ENCODE measurements around the gene EXOSC5. TPM values are rescaled to one million over a fixed set of nuclear protein-coding genes. Genes with fewer than 3 reads are reported as not detected.

Gene EXOSC5
- total and polyA plus RNA-seq, 9 of the 15 experiments (the other 6 are each of a cell fraction or from before 2014, with no cell fraction given) = 10.9 to 75.5 (median 37.8) TPM

DNA sequence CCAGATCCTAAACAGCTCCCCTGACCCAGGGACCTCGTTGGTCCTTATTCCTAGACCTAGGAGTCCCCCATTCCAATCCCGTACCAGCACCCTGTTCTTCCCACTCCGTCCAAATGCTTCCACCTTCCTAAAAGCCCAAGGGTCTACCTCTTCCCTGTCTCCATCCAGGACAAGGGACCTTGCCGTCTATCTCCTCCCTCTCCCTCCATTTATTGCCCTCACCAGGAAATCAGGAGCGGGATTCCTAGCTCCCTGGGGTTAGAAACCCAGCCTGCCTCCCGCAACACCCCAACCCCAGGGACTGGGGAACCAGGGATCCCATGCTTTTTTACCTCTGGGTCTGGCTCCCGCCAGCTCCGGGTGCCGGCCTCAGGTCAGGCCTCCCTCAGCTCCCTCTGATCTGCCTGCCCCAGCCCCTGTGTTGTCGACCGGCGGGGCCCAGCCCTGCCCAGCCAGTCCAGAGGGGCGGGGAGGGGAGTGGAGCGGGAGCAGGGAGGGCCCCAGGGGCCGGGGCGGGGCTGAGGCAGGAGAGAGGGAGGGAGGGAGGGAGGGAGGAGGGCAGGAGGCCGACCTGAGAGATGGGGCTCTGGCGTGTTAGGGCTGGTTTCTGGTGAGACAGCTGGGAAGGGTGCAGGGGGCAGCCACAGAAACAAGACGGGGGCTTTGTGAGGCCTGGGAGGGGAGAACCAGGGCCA is 29.9 kb upstream of the EXOSC5 start, which contains the start of gene B3GNT8 (continued):
- TF ChIP-seq, protein P1, sequence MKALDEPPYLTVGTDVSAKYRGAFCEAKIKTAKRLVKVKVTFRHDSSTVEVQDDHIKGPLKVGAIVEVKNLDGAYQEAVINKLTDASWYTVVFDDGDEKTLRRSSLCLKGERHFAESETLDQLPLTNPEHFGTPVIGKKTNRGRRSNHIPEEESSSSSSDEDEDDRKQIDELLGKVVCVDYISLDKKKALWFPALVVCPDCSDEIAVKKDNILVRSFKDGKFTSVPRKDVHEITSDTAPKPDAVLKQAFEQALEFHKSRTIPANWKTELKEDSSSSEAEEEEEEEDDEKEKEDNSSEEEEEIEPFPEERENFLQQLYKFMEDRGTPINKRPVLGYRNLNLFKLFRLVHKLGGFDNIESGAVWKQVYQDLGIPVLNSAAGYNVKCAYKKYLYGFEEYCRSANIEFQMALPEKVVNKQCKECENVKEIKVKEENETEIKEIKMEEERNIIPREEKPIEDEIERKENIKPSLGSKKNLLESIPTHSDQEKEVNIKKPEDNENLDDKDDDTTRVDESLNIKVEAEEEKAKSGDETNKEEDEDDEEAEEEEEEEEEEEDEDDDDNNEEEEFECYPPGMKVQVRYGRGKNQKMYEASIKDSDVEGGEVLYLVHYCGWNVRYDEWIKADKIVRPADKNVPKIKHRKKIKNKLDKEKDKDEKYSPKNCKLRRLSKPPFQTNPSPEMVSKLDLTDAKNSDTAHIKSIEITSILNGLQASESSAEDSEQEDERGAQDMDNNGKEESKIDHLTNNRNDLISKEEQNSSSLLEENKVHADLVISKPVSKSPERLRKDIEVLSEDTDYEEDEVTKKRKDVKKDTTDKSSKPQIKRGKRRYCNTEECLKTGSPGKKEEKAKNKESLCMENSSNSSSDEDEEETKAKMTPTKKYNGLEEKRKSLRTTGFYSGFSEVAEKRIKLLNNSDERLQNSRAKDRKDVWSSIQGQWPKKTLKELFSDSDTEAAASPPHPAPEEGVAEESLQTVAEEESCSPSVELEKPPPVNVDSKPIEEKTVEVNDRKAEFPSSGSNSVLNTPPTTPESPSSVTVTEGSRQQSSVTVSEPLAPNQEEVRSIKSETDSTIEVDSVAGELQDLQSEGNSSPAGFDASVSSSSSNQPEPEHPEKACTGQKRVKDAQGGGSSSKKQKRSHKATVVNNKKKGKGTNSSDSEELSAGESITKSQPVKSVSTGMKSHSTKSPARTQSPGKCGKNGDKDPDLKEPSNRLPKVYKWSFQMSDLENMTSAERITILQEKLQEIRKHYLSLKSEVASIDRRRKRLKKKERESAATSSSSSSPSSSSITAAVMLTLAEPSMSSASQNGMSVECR (CRISPR knock-in tag; IDR thresholded peaks at IDR 0.05) = no peak
- TF ChIP-seq SNRNP70 (optimal IDR thresholded peaks at IDR 0.05; ENCODE audit: low read depth, low read length) (no peak), TEAD2 (tag; IDR thresholded peaks at IDR 0.05) (no peak), CCNT2 (IDR thresholded peaks at IDR 0.05; ENCODE audit: borderline replicate concordance, extremely low read depth, insufficient read length, low read depth, low read length) (no peak), ADNP (tag; IDR thresholded peaks at IDR 0.05) (no peak), RBFOX2 (IDR thresholded peaks at IDR 0.05; ENCODE audit: low read depth, low read length) (peak; percentile 47; the same call in 1 of the 2 replicates), ZNF583 (CRISPR knock-in tag; IDR thresholded peaks at IDR 0.05) (0 out of 2 replicates have a peak, but pooled peaks have one; percentile 38), TCFL5 (CRISPR knock-in tag; conservative IDR thresholded peaks at IDR 0.05) (no peak), POLR2AphosphoS5 (IDR thresholded peaks at IDR 0.05; ENCODE audit: control insufficient read depth, insufficient read depth, low read depth, low read length) (peak; percentile 19; the same call in 1 of the 2 replicates), KDM5B (IDR thresholded peaks at IDR 0.05; ENCODE audit: insufficient replicate concordance, low read depth, low read length) (peak; percentile 50), PTBP1 (IDR thresholded peaks at IDR 0.05; ENCODE audit: low read depth, low read length) (no peak), SNIP1 (IDR thresholded peaks at IDR 0.05; ENCODE audit: low read depth) (no peak), IFI16 (CRISPR knock-in tag; IDR thresholded peaks at IDR 0.05) (no peak), FOXA3 (CRISPR knock-in tag; conservative IDR thresholded peaks at IDR 0.05 in 1 of 2, IDR thresholded peaks at IDR 0.05 in 1 of 2) (no peak)
- TF ChIP-seq, protein P2, sequence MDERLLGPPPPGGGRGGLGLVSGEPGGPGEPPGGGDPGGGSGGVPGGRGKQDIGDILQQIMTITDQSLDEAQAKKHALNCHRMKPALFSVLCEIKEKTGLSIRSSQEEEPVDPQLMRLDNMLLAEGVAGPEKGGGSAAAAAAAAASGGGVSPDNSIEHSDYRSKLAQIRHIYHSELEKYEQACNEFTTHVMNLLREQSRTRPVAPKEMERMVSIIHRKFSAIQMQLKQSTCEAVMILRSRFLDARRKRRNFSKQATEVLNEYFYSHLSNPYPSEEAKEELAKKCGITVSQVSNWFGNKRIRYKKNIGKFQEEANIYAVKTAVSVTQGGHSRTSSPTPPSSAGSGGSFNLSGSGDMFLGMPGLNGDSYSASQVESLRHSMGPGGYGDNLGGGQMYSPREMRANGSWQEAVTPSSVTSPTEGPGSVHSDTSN (CRISPR knock-in tag; IDR thresholded peaks at IDR 0.05; ENCODE audit: low read depth) = no peak
- TF ChIP-seq, protein P2 (tag; conservative IDR thresholded peaks at IDR 0.05; ENCODE audit: low read depth) = no peak
- TF ChIP-seq, protein P3, sequence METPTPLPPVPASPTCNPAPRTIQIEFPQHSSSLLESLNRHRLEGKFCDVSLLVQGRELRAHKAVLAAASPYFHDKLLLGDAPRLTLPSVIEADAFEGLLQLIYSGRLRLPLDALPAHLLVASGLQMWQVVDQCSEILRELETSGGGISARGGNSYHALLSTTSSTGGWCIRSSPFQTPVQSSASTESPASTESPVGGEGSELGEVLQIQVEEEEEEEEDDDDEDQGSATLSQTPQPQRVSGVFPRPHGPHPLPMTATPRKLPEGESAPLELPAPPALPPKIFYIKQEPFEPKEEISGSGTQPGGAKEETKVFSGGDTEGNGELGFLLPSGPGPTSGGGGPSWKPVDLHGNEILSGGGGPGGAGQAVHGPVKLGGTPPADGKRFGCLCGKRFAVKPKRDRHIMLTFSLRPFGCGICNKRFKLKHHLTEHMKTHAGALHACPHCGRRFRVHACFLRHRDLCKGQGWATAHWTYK (CRISPR knock-in tag; IDR thresholded peaks at IDR 0.05) = no peak
- TF ChIP-seq, protein P4, sequence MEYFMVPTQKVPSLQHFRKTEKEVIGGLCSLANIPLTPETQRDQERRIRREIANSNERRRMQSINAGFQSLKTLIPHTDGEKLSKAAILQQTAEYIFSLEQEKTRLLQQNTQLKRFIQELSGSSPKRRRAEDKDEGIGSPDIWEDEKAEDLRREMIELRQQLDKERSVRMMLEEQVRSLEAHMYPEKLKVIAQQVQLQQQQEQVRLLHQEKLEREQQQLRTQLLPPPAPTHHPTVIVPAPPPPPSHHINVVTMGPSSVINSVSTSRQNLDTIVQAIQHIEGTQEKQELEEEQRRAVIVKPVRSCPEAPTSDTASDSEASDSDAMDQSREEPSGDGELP (CRISPR knock-in tag; IDR thresholded peaks at IDR 0.05; ENCODE audit: borderline replicate concordance) = peak; percentile 62; the same call in 1 of the 2 replicates
